Measurements from ENCODE around the gene POM121L2.

GRCh38 chr6:27268803-27269202 is 43.3 kb downstream of the POM121L2 start:
- TF ChIP-seq CTCF (IDR thresholded peaks at IDR 0.05) (no peak), POLR2A (IDR thresholded peaks at IDR 0.05) (no peak)

Data from heart left ventricle (tissue), 13 donors.